Astrocyte (in vitro differentiated cells and primary cell): ENCODE measurements around the gene ZFR2. TPM values are rescaled to one million over a fixed set of nuclear protein-coding genes. Genes with fewer than 3 reads are reported as not detected.
A peak's percentile ranks its signal among the peaks of the same experiment; 100 is the strongest.

Experiments used
- DNase-seq: peaks from one replicate; pipeline ENCODE4 v3.0.0-alpha.2; 2010; ENCODE audit warnings: low read depth
- FAIRE-seq: peaks from 2 replicates; lab custom pipeline; 2011; peaks lifted over from hg19 to GRCh38; lab: Jason Lieb, UNC
- H2AFZ ChIP-seq: 2 replicates; pipeline ENCODE4 v1.6.0; 2012; ENCODE audit warnings: low read depth, low read length, inconsistent platforms
- H3K27ac ChIP-seq: 2 replicates; pipeline ENCODE4 v1.5.1; 2011; ENCODE audit warnings: low read depth, low read length, inconsistent platforms
- H3K27me3 ChIP-seq: 2 replicates; pipeline ENCODE4 v1.6.0; 2011; ENCODE audit warnings: low read length, inconsistent platforms; ENCODE audit not compliant: insufficient read depth
- H3K36me3 ChIP-seq: 2 replicates; pipeline ENCODE4 v1.5.1; 2011; ENCODE audit warnings: low read length, inconsistent platforms; ENCODE audit not compliant: insufficient read depth
- H3K4me1 ChIP-seq: 2 replicates; pipeline ENCODE4 v1.5.1; 2011; ENCODE audit warnings: low read length, inconsistent platforms; ENCODE audit not compliant: insufficient read depth
- H3K4me2 ChIP-seq: 2 replicates; pipeline ENCODE4 v1.6.0; 2012; ENCODE audit warnings: low read length, inconsistent platforms
- H3K4me3 ChIP-seq: 2 replicates; pipeline ENCODE4 v1.5.1; 2011; ENCODE audit warnings: low read depth, mild to moderate bottlenecking, low read length, inconsistent platforms; ENCODE audit not compliant: insufficient read depth
- H3K79me2 ChIP-seq: 2 replicates; pipeline ENCODE4 v1.6.0; 2012; ENCODE audit warnings: mild to moderate bottlenecking, low read length, inconsistent platforms; ENCODE audit not compliant: insufficient read depth
- H3K9ac ChIP-seq: 2 replicates; pipeline ENCODE4 v1.6.0; 2012; ENCODE audit warnings: mild to moderate bottlenecking, low read length, inconsistent platforms
- H3K9me3 ChIP-seq: 2 replicates; pipeline ENCODE4 v1.5.1; 2012; ENCODE audit warnings: low read depth, mild to moderate bottlenecking, low read length, inconsistent platforms; ENCODE audit not compliant: insufficient read depth
- H4K20me1 ChIP-seq: 2 replicates; pipeline ENCODE4 v1.6.0; 2012; ENCODE audit warnings: low read length, inconsistent platforms; ENCODE audit not compliant: insufficient read depth
- H3K27ac Mint-ChIP-seq: one replicate; pipeline ENCODE4 v1.8.0; 2021; ENCODE audit warnings: mild to moderate bottlenecking, mixed read lengths; ENCODE audit not compliant: unreplicated experiment
- H3K27me3 Mint-ChIP-seq: one replicate; pipeline ENCODE4 v1.8.0; 2021; ENCODE audit warnings: low read depth, mixed read lengths; ENCODE audit not compliant: unreplicated experiment
- H3K36me3 Mint-ChIP-seq: one replicate; pipeline ENCODE4 v1.8.0; 2021; ENCODE audit warnings: low read depth, mixed read lengths; ENCODE audit not compliant: unreplicated experiment
- H3K4me1 Mint-ChIP-seq: one replicate; pipeline ENCODE4 v1.8.0; 2021; ENCODE audit warnings: low read depth, mixed read lengths; ENCODE audit not compliant: unreplicated experiment
- H3K4me3 Mint-ChIP-seq: one replicate; pipeline ENCODE4 v1.8.0; 2021; ENCODE audit warnings: mild to moderate bottlenecking, moderate library complexity, mixed read lengths; ENCODE audit not compliant: unreplicated experiment
- H3K9me3 Mint-ChIP-seq: one replicate; pipeline ENCODE4 v1.8.0; 2021; ENCODE audit warnings: mild to moderate bottlenecking, mixed read lengths; ENCODE audit not compliant: unreplicated experiment
- EZH2 ChIP-seq: IDR thresholded peaks from 2 replicates; pipeline ENCODE4 v1.6.1; 2012; ENCODE audit warnings: mild to moderate bottlenecking, low read length, inconsistent platforms; ENCODE audit not compliant: insufficient read depth
- total RNA-seq: library from RNA; stranded (reverse); gene quantifications from 2 replicates; pipeline ENCODE4 v1.2.1, GENCODE V29; 2021
- TF ChIP-seq, protein P1 (sequence below): IDR thresholded peaks from 2 replicates; pipeline ENCODE4 v1.5.1; 2011; ENCODE audit warnings: low read depth, mild to moderate bottlenecking, inconsistent platforms, low read length, moderate library complexity; ENCODE audit not compliant: insufficient read depth

The ZFR2 gene
- total RNA-seq, 1 donor from 2014 or later: 2.0 TPM

DNA sequence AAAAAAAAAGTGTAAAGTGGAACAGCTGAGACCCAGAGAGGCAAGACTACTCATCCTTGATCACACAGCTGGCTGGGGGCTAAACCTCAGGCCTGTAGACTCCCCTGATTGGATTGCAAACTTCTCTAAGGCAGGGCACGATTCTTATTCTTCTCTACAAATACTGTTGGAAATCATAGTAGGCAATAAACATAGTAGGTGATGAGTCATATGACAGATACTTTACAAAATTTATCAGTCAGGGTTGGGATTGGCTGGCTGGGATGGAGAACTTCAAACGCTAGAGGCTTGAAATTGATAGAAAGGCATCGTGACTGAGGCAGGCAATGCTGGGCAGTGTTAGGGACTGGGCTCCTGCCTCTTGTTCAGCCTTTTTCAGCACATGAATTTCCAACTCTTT lies 76.7 kb downstream of the ZFR2 start:
- no peak overlapping the region for H3K27ac ChIP-seq

DNA sequence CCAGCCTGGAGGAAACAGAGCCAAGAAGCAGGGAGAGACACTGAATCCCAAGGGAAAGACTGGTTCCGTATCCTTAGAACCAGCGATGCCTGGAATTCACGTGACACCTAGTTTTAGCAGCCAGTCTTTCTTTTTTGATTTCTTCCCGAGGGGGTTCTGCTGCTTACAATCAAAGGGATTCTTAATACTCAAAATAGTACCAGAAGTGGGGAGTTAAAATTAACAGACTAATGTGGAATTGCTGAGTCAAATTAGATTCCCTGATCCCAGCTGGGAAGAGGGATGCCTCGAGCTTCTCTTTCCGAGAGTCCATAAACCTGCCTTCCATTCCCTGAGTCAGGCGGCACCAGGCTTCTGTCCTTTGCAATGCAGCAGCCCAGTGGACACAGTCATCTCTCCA lies 77.9 kb downstream of the ZFR2 start:
- Mint-ChIP-seq H3K9me3 (peaks cover 21% of the 10 kb centered on the region), H3K27ac (no peak overlapping the region), H3K4me3 (no peak overlapping the region), H3K36me3 (no peaks in the 10 kb centered on the region), H3K4me1 (no peaks in the 10 kb centered on the region), H3K27me3 (peaks cover 36% of the 10 kb centered on the region)
- no peak overlapping the region for H3K27ac ChIP-seq
- no peak overlapping the region for H3K9ac ChIP-seq
- peaks cover 8% of the 10 kb centered on the region for H3K9me3 ChIP-seq
- H3K4me3 ChIP-seq: no peak overlapping the region
- H4K20me1 ChIP-seq: no peaks in the 10 kb centered on the region
- H3K4me1 ChIP-seq: no peaks in the 10 kb centered on the region
- H3K79me2 ChIP-seq: no peaks in the 10 kb centered on the region
- no peak overlapping the region for H2AFZ ChIP-seq
- peaks cover 8% of the 10 kb centered on the region for H3K27me3 ChIP-seq
- TF ChIP-seq, protein P1, sequence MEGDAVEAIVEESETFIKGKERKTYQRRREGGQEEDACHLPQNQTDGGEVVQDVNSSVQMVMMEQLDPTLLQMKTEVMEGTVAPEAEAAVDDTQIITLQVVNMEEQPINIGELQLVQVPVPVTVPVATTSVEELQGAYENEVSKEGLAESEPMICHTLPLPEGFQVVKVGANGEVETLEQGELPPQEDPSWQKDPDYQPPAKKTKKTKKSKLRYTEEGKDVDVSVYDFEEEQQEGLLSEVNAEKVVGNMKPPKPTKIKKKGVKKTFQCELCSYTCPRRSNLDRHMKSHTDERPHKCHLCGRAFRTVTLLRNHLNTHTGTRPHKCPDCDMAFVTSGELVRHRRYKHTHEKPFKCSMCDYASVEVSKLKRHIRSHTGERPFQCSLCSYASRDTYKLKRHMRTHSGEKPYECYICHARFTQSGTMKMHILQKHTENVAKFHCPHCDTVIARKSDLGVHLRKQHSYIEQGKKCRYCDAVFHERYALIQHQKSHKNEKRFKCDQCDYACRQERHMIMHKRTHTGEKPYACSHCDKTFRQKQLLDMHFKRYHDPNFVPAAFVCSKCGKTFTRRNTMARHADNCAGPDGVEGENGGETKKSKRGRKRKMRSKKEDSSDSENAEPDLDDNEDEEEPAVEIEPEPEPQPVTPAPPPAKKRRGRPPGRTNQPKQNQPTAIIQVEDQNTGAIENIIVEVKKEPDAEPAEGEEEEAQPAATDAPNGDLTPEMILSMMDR: no peak
- no peak for TF ChIP-seq EZH2
- FAIRE-seq: no peak
- H3K4me2 ChIP-seq: no peak overlapping the region
- no peaks in the 10 kb centered on the region for H3K36me3 ChIP-seq
- DNase-seq: no peak

More for the DNA sequence above, 76.7 kb downstream of the ZFR2 start:
- Histone ChIP-seq H3K36me3 (no peaks in the 10 kb centered on the region), H3K79me2 (no peaks in the 10 kb centered on the region), H4K20me1 (no peaks in the 10 kb centered on the region), H2AFZ (no peak overlapping the region), H3K4me2 (no peak overlapping the region), H3K9ac (no peak overlapping the region), H3K4me1 (no peaks in the 10 kb centered on the region), H3K4me3 (no peak overlapping the region), H3K9me3 (peaks cover 12% of the 10 kb centered on the region), H3K27me3 (peaks cover 8% of the 10 kb centered on the region)
- Mint-ChIP-seq H3K4me1 (no peaks in the 10 kb centered on the region), H3K27ac (no peak overlapping the region), H3K9me3 (peaks cover 21% of the 10 kb centered on the region), H3K36me3 (no peaks in the 10 kb centered on the region), H3K27me3 (peaks cover 36% of the 10 kb centered on the region), H3K4me3 (no peak overlapping the region)
- DNase-seq: no peak
- FAIRE-seq: no peak
- no peak for TF ChIP-seq EZH2
- TF ChIP-seq, protein P1: no peak

DNA sequence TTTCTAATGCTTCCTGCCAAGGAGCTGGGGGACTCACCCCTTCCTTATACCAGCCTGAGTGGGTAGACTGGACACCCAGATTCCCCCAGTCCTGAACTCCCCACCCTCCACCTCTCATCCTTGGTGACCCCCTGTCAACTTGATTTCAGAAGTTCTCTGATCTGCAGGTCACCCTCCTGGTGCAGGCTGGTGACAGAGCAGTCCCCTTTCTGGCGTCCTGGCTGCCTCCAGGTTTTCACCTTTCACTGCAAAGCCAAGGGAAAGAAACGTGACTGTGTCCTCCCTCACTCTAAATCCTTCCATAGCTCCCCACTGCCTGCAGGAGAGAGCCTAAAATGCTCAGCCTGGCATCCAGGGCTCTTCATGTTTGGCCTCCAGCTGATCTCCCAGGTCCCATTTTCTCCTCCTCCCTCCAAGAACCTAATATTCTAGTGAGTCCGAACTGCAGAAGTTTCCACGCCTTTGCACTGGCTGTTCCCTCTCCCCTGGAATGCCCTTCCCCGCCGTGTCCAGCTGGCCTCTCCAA lies 78.6 kb downstream of the ZFR2 start:
- Mint-ChIP-seq H3K4me3 (peak overlapping the region; percentile 35), H3K27ac (no peak overlapping the region), H3K9me3 (peaks cover 21% of the 10 kb centered on the region), H3K36me3 (no peaks in the 10 kb centered on the region), H3K27me3 (peaks cover 36% of the 10 kb centered on the region), H3K4me1 (no peaks in the 10 kb centered on the region)
- H3K9me3 ChIP-seq: peaks cover 8% of the 10 kb centered on the region
- no peak overlapping the region for H3K4me2 ChIP-seq
- H3K27me3 ChIP-seq: peaks cover 8% of the 10 kb centered on the region
- no peak overlapping the region for H3K9ac ChIP-seq
- H3K4me1 ChIP-seq: no peaks in the 10 kb centered on the region
- no peaks in the 10 kb centered on the region for H4K20me1 ChIP-seq
- no peak overlapping the region for H2AFZ ChIP-seq
- H3K36me3 ChIP-seq: no peaks in the 10 kb centered on the region
- no peak overlapping the region for H3K4me3 ChIP-seq
- FAIRE-seq (no peak), DNase-seq (no peak)
- TF ChIP-seq EZH2: no peak
- TF ChIP-seq, protein P1: no peak
- H3K79me2 ChIP-seq: no peaks in the 10 kb centered on the region
- no peak overlapping the region for H3K27ac ChIP-seq
